ENCODE measurements around the gene AMPD3. TPM values are rescaled to one million over a fixed set of nuclear protein-coding genes. Genes with fewer than 3 reads are reported as not detected.

AMPD3 gene
- total RNA-seq, 2 experiments from 2014 or later = 11.9 to 12.3 TPM

- ATAC-seq (no peak), DNase-seq (peak; percentile 19)
- ChIA-PET CTCF (interaction anchor here (0.6 to 6.1 kb wide), 5 partner anchors 10 to 238 kb away, joined by 3 to 59 read pairs (median 9); partner anchors contain the start of gene RNF141), POLR2A (interaction anchor here (1.0 to 1.3 kb wide), 2 partner anchors 38 to 357 kb away, joined by 4 to 5 read pairs; partner anchors contain the start of gene EIF4G2)
- H3K4me3 Mint-ChIP-seq = peak overlapping the region; percentile 55
- H3K9me3 Mint-ChIP-seq (ENCODE audit: insufficient read depth) = no peaks in the 10 kb centered on the region
- H3K4me1 Mint-ChIP-seq (ENCODE audit: low read depth) = peaks cover 53% of the 10 kb centered on the region
- no peak overlapping the region for H3K27ac Mint-ChIP-seq
- H3K36me3 Mint-ChIP-seq (ENCODE audit: low read depth) = no peaks in the 10 kb centered on the region
- H3K27me3 Mint-ChIP-seq (ENCODE audit: low read depth) = peaks cover 34% of the 10 kb centered on the region
These were observed 3.5 kb upstream of the AMPD3 start for GRCh38 chr11:10451426-10452116.

DNA sequence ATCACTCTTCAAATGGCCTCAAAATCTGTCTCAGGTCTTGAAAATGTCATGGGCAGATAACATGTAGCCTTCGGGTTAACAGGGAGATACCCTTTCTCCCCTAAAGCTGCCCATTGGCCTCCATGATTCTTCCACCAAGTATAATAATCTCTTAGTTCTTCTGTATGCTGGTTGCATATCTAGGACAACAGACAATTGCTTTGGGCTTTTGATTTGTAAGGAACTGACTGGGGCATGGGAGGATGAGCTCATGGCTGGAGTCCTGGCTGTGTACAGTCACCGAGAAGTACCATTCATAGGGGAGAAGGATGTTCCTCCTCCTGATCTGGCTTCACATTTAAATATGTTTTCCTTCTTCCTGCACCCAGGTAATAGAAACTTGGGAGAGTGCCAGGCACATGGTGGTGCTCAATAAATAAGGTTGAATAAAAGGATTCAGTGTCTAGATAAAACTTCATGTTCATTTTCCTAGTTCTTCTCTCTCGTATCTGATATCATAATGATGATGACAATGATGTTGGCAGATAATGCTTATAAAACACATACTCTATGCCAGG is 2.8 kb upstream of the AMPD3 start:
- no peak overlapping the region for H3K27ac Mint-ChIP-seq
- POLR2A ChIA-PET = interaction anchor here (1.0 to 1.3 kb wide), 2 partner anchors 39 to 356 kb away, joined by 4 to 5 read pairs; partner anchors contain the start of gene EIF4G2

GRCh38 chr11:10453261-10453660 is 1.8 kb upstream of the AMPD3 start:
- Mint-ChIP-seq H3K9me3 (ENCODE audit: insufficient read depth) (no peaks in the 10 kb centered on the region), H3K27me3 (ENCODE audit: low read depth) (peaks cover 31% of the 10 kb centered on the region), H3K36me3 (ENCODE audit: low read depth) (no peaks in the 10 kb centered on the region), H3K27ac (no peak overlapping the region), H3K4me1 (ENCODE audit: low read depth) (peaks cover 56% of the 10 kb centered on the region), H3K4me3 (no peak overlapping the region)
- ChIA-PET POLR2A (interaction anchor here (1.4 to 4.8 kb wide), 2 partner anchors 88 to 356 kb away, joined by 3 to 29 read pairs; partner anchors contain the start of genes EIF4G2 and RNF141), CTCF (interaction anchor here (1.1 to 6.1 kb wide), 5 partner anchors 11 to 89 kb away, joined by 3 to 59 read pairs (median 8); partner anchors contain the start of gene RNF141)
- DNase-seq (no peak), ATAC-seq (no peak)

More for the DNA sequence above, 2.8 kb upstream of the AMPD3 start:
- peaks cover 34% of the 10 kb centered on the region for H3K27me3 Mint-ChIP-seq (ENCODE audit: low read depth)
- ATAC-seq (no peak), DNase-seq (peak; percentile 15)
- H3K4me1 Mint-ChIP-seq (ENCODE audit: low read depth) = peaks cover 56% of the 10 kb centered on the region
- no peak overlapping the region for H3K4me3 Mint-ChIP-seq
- CTCF ChIA-PET = interaction anchor here (0.6 to 6.1 kb wide), 8 partner anchors 10 to 239 kb away, joined by 3 to 59 read pairs (median 7); partner anchors contain the start of gene RNF141
- H3K36me3 Mint-ChIP-seq (ENCODE audit: low read depth) = no peaks in the 10 kb centered on the region
- H3K9me3 Mint-ChIP-seq (ENCODE audit: insufficient read depth) = no peaks in the 10 kb centered on the region

DNA sequence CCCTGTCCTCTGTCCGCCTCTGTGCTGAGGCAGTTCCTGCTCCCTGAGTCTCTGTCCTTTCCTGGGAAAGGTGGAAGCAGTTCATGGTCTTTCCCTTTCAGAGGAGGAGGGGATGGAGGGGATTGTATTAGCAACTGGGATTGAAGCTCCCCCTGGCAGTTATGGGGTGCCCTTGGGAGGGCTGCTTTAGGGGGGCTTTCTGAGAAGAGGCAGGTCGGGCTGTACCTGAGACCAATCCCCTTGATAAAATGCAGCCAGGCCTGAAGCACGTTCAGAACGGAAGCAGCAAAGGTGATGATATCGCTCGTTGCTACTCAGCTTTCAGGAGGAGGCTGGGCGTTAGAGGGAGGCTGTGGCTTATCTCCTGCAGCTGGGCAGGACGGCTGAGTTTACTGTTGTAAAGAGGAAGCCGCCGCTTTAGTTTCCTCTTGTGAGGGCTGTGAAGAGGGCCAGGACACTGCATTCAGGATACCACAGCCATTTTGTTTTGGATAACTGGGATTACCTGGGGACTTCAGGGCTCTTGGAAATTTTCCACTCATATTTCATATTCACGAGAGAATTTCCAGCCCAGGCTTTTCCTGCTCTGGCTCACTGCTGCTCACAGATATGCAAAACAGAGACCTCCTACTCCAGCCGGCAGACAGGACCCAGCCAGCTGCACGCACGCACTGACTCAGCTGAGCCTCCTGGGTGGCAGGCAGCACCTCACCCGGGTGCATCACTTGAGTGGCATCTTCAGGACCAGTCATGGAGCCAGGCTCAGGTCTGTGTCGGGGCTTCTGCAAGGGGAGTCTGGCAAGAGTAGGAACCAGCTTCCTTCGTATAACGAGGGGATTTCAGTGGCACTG is 798 bp downstream of the AMPD3 start:
- ChIA-PET CTCF (interaction anchor here (1.0 to 6.1 kb wide), 7 partner anchors 14 to 198 kb away, joined by 3 to 59 read pairs (median 9); partner anchors contain the start of gene RNF141), POLR2A (interaction anchor here (0.6 to 4.8 kb wide), 6 partner anchors 14 to 354 kb away, joined by 3 to 29 read pairs (median 4); partner anchors contain the start of gene RNF141)
- DNase-seq (peak; percentile 88), ATAC-seq (peak; percentile 83)
- Mint-ChIP-seq H3K9me3 (ENCODE audit: insufficient read depth) (no peaks in the 10 kb centered on the region), H3K36me3 (ENCODE audit: low read depth) (peaks cover 3% of the 10 kb centered on the region), H3K27ac (peak overlapping the region; percentile 92), H3K27me3 (ENCODE audit: low read depth) (peaks cover 17% of the 10 kb centered on the region), H3K4me3 (peak overlapping the region; percentile 85), H3K4me1 (ENCODE audit: low read depth) (peaks cover 67% of the 10 kb centered on the region)

DNA sequence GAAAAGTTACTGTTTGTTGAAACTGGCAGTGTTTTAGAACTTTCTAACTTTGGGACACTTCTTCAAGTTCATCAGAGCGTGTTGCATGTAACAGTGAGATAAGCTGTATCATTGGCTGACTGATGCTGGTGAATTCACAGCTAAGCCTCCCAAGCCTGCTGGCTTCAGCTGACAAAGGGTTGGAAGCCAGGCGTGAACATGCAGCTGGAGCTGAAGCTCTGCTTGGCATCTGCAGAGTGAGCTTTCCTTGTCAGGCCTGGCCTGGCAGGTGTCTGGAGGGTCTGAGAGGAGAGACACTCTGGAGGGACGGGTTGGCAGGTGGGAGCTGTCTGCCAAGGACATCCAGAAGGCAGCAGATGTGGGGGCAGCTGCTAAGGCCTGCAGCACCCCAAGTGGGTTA is 1.5 kb downstream of the AMPD3 start:
- DNase-seq = peak; percentile 23
- POLR2A ChIA-PET = interaction anchor here (0.6 to 4.8 kb wide), 5 partner anchors 15 to 84 kb away, joined by 3 to 29 read pairs (median 3); partner anchors contain the start of gene RNF141
- no peaks in the 10 kb centered on the region for H3K9me3 Mint-ChIP-seq (ENCODE audit: insufficient read depth)
- H3K36me3 Mint-ChIP-seq (ENCODE audit: low read depth) = peaks cover 7% of the 10 kb centered on the region
- H3K4me1 Mint-ChIP-seq (ENCODE audit: low read depth) = peaks cover 62% of the 10 kb centered on the region
- H3K27ac Mint-ChIP-seq = peak overlapping the region; percentile 92
- H3K27me3 Mint-ChIP-seq (ENCODE audit: low read depth) = peaks cover 12% of the 10 kb centered on the region
- peak; percentile 6 for ATAC-seq
- CTCF ChIA-PET = interaction anchor here (1.1 to 6.1 kb wide), 6 partner anchors 15 to 198 kb away, joined by 3 to 59 read pairs (median 10); partner anchors contain the start of gene RNF141
- H3K4me3 Mint-ChIP-seq = peak overlapping the region; percentile 85

GRCh38 chr11:10457901-10458300 is 2.8 kb downstream of the AMPD3 start:
- Mint-ChIP-seq H3K4me3 (peak overlapping the region; percentile 85), H3K36me3 (ENCODE audit: low read depth) (peaks cover 17% of the 10 kb centered on the region), H3K27ac (peak overlapping the region; percentile 92), H3K9me3 (ENCODE audit: insufficient read depth) (no peaks in the 10 kb centered on the region), H3K4me1 (ENCODE audit: low read depth) (peaks cover 55% of the 10 kb centered on the region), H3K27me3 (ENCODE audit: low read depth) (no peaks in the 10 kb centered on the region)
- ATAC-seq (no peak), DNase-seq (no peak)
- POLR2A ChIA-PET = interaction anchor here (0.9 to 4.8 kb wide), 2 partner anchors 83 to 293 kb away, joined by 3 to 29 read pairs; partner anchors contain the start of genes CTR9 and RNF141
- CTCF ChIA-PET = interaction anchor here (1.2 to 4.6 kb wide), 7 partner anchors 15 to 278 kb away, joined by 3 to 42 read pairs (median 4); partner anchors contain the start of gene RNF141

- POLR2A ChIA-PET = interaction anchor here (0.9 to 2.2 kb wide), 5 partner anchors 17 to 704 kb away, joined by 3 to 9 read pairs (median 6); partner anchors contain the start of genes EIF4G2 and RNF141
- CTCF ChIA-PET = interaction anchor here (1.4 to 2.1 kb wide), 6 partner anchors 13 to 277 kb away, joined by 3 to 22 read pairs (median 4); partner anchors contain the start of gene RNF141
- DNase-seq (peak; percentile 78), ATAC-seq (peak; percentile 77)
- H3K36me3 Mint-ChIP-seq (ENCODE audit: low read depth) = peaks cover 28% of the 10 kb centered on the region
- H3K4me3 Mint-ChIP-seq = peak overlapping the region; percentile 59
- H3K27ac Mint-ChIP-seq = peak overlapping the region; percentile 94
- no peaks in the 10 kb centered on the region for H3K27me3 Mint-ChIP-seq (ENCODE audit: low read depth)
- H3K4me1 Mint-ChIP-seq (ENCODE audit: low read depth) = peaks cover 55% of the 10 kb centered on the region
- H3K9me3 Mint-ChIP-seq (ENCODE audit: insufficient read depth) = no peaks in the 10 kb centered on the region
These were observed 4.2 kb downstream of the AMPD3 start for GRCh38 chr11:10459029-10459970.

DNA sequence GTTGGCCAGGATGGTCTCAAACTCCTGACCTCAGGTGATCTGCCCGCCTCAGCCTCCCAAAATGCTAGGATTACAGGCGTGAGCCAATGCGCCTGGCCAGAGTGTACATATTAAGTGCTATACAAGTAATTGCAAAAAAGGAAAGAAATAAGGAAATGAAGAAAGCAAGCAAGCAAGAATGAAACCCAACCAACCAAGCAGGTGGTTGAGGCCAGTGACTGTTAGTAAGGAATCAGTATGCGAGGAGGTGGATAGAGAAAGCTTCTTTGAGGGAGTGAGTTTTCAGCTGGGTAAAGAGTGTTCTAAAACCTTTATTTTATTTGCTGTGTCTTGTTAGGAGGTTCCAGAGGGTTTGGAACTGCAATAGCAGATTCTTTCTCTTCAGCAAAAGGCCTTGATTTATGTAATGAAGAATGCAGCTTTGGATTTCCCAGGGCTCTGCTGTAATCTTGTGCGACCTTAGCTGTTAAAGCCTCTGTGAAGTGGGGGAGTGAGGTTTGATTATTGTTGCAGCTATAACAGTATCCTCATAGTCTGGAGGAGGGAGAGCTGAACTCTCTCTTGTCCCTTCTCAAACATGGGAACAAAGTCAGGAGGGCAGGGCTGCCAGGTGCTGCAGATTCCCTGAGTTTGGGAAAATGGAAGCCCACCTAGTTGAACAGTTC is 5.7 kb downstream of the AMPD3 start:
- CTCF ChIA-PET = interaction anchor here (1.3 to 2.1 kb wide), 2 partner anchors 54 to 81 kb away, joined by 3 to 11 read pairs; partner anchors contain the start of gene RNF141
- no peak overlapping the region for H3K27ac Mint-ChIP-seq
- DNase-seq (no peak), ATAC-seq (no peak)
- peaks cover 36% of the 10 kb centered on the region for H3K36me3 Mint-ChIP-seq (ENCODE audit: low read depth)
- H3K4me1 Mint-ChIP-seq (ENCODE audit: low read depth) = peaks cover 45% of the 10 kb centered on the region
- no peaks in the 10 kb centered on the region for H3K9me3 Mint-ChIP-seq (ENCODE audit: insufficient read depth)
- no peak overlapping the region for H3K4me3 Mint-ChIP-seq
- H3K27me3 Mint-ChIP-seq (ENCODE audit: low read depth) = no peaks in the 10 kb centered on the region
- POLR2A ChIA-PET = interaction anchor here (2.2 kb wide), 1 partner anchor 18 kb away, joined by 9 read pairs; no protein-coding TSS in a partner anchor

GRCh38 chr11:10461276-10461790 is 6.3 kb downstream of the AMPD3 start:
- ChIA-PET POLR2A (no interaction called here), CTCF (interaction anchor here (1.3 to 2.1 kb wide), 2 partner anchors 55 to 80 kb away, joined by 3 to 11 read pairs; partner anchors contain the start of gene RNF141)
- ATAC-seq (no peak), DNase-seq (no peak)
- Mint-ChIP-seq H3K4me1 (ENCODE audit: low read depth) (peaks cover 44% of the 10 kb centered on the region), H3K27me3 (ENCODE audit: low read depth) (no peaks in the 10 kb centered on the region), H3K36me3 (ENCODE audit: low read depth) (peaks cover 39% of the 10 kb centered on the region), H3K4me3 (no peak overlapping the region), H3K9me3 (ENCODE audit: insufficient read depth) (no peaks in the 10 kb centered on the region), H3K27ac (no peak overlapping the region)

All from activated CD8-positive, alpha-beta T cell treated with anti-CD3 and anti-CD28 coated beads, Interleukin-2, amount 10 ng/mL, durations not matched to agents 7 days and 5 days (primary cell).